CD4-positive, alpha-beta T cell treated with Interleukin-17A for 4 hours (primary cell): ENCODE results near the gene PIWIL4.
"Not testable (repeated sequence)": the region's sequence is repeated elsewhere in the genome, so short reads cannot be mapped to it uniquely, and the experiment has no call there.

Experiments
- DNase-seq: peaks from one replicate; pipeline ENCODE4 v3.0.0-alpha.2; 2020; ENCODE audit warnings: mixed read lengths

The PIWIL4 gene

DNA sequence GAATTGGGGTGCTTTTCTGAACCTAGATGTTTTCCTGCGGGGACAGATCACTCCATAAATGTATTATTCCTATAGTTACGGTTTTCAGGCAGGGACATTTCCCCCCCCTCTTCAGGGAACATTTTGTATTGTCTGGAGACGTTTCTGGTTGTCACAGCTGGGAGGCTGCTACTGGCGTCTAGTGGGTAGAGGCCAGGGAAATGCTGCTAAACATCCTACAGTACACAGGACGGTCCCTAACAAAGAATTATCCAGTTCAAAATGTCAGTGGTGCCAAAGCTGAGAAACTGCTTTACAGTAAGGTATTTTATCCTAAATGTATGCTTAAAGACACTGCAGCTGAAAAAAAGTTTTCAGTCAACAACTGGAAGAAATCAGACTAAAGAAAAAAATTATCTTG is 19.4 kb downstream of the PIWIL4 start:
- DNase-seq, result no peak

DNA sequence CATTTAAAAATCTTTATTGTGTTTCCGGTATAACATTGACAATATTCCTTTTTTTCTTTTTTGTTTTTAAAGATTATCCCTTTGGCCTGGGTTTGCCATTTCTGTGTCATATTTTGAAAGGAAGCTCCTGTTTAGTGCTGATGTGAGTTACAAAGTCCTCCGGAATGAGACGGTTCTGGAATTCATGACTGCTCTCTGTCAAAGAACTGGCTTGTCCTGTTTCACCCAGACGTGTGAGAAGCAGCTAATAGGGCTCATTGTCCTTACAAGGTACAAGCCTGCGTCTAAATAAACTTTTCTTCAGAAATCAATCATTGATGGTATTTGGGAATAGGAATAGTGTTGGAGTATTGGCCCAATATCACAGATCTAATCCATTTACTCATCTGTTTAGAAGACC is 19.8 kb downstream of the PIWIL4 start:
- no peak for DNase-seq

DNA sequence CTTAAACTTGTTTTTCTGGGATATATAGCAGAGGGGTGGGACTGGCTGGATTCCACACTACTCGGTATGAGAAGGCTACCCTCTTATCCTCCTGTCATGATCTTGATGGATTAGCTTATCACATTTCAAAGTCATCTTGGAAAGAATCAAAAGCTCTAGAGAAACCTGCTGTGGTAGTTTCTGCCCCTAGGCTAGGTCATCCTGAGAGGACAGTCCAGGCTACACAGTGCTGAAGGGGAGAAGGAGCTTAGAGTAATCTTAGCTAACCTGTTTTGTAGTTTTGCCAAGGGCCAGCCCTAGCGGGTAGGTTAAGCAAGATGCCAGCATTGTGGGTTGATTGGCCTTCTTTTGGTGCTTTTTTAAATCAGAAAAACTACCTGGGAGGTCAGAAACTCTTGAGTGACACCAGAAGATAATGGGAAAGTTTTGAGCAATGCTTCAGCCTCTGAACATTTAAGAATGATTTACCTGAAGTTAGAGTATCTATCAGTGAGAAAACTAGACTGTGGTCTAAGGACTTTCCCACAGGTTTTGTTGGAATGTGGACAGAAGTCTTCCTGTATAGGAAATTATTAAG is 21.3 kb downstream of the PIWIL4 start:
- no peak for DNase-seq

DNA sequence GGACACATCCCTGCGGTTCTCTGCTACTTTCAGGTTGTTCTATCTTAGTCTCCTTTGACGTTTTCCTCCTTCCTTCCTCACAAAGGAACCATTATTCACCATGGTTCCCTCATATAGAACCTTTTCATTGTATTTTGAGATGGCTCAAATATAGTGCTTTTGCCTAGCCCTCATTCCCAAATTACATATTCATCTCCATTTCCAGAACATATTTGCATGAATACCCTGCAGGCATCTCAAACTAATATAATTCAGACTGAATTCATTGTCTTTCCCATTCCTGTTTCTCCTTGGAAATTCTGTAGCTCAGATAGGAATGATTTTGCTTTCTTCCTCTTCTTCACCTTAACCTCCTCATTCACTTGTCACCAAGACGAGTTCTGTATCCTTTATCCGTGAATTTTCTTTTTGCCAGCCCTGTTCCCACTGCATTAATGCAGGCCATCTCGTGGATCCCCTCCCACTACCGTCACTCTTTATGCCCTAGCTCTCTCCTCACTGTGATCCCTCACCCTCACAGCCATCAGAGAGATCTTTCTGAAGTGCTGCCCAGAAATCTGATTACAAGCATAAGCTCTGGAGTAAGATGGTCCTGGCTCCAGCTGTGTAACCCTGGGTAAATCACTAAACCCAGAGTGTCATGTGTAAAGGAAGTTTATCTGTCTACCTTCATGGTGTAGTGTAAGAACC is 23.3 kb downstream of the PIWIL4 start:
- no peak for DNase-seq

DNA sequence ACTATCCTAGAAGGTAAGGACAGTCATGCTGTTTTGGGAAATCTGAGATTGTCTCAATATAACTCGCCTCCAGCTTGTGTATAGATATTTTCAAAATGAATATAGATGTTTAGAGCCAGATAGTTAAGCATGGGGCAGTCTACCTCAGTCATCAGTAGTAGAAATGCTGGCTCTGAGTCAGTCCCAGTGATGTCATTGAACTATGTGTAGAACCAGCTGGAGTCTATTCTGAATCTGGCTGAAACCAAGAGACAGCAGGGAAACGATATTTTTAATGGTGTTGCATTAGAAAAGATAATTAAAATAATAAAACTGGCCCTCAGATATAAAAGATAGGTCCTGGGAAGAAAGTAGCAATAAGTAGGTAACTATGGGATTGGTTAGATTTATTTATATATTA is 25.9 kb downstream of the PIWIL4 start:
- DNase-seq, result no peak

DNA sequence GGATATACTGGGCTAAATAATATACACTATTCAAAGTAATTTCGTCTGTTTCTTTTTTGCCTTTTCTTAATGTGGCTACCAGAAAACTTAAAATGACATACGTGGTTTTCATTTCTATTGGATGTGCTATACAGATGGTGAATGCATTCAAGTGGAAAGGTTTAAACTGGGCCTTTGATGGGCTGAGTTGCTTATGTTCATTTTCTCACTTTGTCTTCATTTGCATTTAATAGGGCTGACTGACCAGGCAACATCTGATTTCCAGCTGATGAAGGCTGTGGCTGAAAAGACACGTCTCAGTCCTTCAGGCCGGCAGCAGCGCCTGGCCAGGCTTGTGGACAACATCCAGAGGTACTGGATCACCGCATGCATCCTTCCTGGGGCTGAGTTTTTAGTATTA is 27.9 kb downstream of the PIWIL4 start:
- DNase-seq, result no peak

DNA sequence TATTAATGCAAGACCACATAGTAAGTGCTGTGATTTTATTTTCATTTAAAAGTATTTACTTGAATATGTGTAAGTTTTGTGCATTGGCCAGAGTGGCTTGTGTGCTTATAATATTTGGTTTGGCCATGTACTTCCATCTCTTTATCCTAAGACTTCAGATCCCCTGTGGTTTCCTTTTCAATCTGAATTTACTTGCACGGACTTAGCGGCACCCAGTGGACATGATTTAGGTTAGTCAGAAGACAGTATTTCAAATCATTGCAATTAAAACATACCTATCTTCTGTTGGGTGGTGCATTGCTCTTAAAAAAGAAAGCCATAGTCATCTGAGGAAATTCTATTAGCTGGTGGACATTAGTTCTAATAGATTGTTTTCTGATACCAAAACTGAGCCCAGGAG is 30.7 kb downstream of the PIWIL4 start:
- DNase-seq, result no peak

DNA sequence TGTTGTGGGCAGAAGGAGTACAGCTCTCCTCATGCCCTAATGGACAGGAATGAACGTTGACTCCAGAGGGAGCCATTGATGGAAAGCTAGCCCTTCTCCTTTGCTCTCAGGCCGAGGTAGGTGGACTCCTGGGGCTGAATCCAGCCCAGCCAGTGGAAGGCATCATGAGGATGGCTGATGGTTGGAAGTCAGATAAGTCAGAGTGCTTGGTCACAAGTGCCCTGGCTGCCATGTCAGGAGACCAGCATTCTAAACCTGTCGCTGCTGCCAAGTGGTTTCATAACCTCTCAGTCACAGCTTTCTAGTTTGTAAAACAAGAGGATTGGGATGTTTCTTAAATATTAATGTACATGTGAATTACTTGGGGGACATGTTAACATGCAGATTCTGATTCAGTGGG is 32.3 kb downstream of the PIWIL4 start:
- DNase-seq, result no peak

DNA sequence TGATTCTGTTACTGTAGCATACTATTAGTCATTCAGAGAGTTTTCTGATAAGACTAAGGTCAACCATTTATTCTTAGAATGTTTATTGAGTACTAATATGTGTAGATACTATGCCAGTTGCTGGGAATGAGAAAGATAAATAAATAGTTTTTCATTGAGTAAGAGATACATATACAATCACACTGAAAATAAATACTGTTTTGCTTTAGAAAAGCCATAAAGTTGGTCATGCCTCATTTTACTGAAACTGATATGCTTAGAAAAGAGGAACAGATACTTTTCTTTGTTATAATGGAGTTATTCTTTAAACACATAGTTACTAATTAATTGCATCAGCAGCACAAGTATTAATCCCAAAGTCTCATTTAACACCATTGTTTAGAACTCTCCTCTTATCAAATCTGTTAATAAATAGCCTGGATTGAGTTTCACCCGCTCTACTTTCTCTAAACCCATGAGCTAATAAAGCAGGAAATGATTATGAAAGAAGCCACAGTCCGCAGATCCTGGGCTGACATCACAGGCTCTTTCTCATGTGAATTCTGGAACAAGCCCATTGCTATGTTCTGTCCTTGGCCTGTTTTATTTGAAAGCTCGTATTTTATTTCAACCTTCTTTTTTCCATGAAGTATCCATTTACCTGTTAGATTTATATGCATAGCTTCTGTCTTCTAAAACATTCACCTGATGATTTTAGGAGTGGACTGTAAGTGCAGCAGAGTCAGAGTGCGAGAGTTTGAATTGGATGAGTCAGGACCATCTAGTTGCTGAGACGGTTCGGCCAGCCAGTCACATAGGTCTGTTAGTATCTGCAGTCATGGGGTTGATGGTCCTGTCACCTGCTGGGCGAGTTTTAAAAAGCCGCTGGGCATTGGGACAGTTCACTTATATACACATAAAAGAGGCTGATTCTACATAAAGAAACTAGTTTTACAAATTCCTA is 35.5 kb downstream of the PIWIL4 start:
- DNase-seq, result no peak

DNA sequence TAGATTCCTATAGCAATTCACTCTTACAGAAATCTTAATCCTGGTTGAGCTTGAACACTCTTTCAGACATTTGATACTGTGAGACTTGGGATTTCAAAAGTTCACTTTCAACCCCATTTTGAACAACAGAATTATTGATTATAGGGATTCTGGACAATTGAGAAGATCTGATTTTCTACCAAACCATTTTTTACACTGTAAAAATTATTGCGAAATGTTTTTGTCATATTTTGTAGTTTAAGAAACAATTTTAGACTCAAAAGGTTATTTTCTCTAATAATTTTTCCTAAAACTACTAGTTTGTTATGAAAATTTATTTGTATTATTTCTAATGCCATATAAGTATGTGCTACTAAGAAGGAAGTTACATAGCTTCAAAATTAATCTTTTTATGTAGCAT is 36.4 kb downstream of the PIWIL4 start:
- no peak for DNase-seq

DNA sequence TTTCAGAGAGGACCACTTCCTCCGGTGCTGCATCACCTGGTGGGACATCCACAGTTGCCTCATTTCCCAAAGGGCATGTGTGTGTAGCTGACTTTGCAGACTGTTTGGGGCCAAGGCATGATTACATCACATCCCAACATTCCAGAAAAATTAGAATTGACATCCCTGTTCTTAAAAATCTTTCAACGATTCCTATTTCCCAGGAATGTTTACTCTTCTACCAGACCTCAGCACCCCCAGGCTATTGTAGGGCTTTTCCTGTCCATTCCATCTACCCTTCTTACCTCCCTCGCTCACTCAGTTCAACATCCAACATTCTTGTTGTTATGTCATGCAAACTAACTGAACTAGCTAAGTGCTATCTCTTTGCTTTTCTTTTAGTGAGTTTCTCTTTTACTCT is 37.3 kb downstream of the PIWIL4 start:
- no peak for DNase-seq

DNA sequence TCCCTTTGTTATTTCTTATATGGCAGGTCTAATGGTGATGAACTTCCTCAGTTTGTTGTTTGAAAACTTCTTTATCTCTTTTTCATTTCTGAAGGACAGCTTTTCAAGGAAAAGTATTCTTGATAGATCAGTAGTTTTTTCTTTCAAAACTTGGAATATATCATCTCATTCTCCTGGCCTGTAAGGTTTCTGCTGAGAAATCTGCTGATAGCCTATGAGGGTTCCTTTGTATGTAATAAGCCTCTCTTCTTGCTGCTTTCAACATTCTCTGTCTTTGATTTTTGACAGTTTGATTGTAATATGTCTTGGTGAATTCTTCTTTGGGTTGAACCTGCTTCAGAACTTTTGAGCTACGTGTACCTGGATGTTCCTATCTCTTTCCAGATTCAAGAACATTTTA is 46.0 kb downstream of the PIWIL4 start:
- no peak for DNase-seq

DNA sequence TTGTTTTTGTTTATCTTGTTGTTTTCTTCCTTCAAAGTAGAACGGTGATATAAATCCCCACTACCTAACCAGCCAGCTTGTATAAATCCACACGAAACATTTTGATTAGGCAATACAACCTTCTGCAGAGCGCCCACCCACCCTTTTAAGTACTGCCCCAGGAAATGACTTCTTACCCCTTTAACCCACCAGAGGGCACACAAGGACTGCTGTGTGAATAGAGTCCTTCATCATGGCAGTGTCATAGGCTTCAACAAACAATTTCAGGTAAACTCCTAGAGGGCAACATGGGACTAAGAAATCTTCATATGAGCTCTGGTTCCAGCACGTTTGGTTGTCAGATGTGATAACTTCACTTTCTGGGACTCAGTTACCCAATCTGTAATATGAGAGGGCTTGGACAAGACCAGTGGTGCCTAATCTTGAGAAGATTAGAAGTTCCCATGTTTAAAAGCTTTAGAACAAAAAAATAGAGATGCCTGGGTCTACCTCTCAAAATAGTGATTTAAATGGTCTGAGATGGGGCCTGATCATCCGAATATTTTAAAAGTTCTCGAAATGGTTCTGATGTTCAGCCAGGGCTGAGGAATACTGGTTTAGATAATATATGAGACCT is 56.1 kb downstream of the PIWIL4 start:
- peak; percentile 42 for DNase-seq

DNA sequence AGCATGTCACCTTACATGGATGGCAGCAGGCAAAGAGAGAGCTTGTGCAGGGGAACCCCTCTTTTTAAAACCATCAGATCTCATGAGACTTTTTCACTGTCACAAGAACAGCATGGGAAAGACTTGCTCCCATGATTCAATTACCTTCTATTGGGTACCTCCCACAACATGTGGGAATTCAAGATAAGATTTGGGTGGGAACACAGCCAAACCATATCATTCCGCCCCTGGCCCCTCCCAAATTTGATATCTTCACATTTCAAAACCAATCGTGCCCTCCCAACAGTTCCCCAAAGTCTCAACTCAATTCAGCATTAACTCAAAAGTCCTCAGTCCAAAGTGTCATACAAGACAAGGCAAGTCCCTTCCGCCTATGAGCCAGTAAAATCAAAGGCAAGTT is 58.3 kb downstream of the PIWIL4 start:
- not testable (repeated sequence) for DNase-seq

DNA sequence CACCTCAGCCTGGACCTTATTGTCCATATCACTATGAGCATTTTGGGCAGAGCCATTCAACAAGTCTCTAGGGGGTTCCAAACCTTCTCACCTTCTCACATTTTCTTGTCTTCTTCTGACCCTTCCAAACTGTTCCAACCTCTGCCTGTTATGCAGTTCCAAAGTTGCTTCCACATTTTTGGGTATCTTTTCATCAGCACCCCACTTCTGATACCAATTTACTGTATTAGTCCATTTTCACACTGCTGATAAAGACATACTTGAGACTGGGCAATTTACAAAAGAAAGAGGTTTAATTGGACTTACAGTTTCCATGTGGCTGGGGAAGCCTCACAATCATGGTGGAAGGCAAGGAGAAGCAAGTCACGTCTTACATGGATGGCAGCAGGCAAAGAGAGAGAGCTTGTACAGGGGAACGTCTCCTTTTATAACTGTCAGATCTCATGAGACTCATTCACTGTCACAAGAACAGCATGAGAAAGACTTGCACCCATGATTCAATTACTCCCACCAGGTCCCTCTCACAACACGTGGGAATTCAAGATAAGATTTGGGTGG is 59.9 kb downstream of the PIWIL4 start:
- DNase-seq, result not testable (repeated sequence)

DNA sequence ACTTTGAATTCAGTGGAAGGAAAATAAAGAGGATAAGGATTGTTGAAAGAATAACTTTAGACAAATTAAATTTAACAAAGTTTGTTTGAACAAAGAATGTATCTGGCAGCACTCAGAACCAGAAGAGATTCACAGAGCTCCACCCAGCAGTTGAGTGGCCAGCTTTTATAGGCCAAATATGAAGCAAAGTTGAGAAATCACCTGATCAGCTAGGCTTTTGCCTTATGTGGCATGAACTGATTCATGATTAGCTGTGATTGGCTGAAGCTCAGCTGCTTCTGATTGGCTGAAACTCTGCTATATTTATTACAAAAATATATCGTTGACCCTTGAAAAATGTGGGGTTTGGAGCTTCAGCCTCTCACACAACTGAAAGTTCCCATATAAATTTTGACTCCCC is 62.6 kb downstream of the PIWIL4 start:
- DNase-seq, result no peak

DNA sequence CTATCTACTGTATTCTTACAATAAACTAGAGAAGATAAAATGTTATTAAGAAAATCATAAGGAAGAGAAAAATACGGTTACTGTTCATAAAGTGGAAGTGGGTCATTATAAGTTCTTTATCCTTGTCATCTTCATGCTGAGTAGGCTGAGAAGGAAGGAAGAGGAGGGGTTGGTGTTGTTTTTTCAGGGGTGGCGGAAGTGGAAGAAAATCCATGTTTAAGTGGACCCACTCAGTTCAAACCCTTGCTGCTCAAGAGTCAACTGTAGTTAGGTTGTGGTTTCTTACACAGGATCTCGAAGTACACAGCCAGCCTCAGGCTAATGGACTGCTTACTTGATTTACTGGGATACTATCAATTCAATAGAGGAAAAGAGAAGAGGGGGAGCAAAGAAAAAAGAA is 63.1 kb downstream of the PIWIL4 start:
- DNase-seq, result no peak

DNA sequence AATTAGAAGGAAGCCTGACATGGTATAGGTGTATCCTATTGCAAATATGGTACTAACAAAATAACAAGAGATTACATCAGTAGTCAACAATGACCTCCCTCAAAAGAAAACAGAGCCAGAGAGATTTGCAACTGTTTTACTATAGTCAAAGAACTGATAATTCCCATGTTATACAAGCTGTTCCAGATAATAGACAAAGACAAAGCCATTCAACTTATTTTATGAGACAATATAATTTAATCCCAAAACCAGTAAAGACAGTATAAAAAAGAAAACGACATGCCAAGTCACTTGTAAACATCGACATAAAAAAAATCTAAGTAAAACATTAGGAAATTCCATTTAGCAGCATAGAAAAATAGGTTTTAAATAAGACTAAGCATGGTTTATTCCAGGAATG is 65.2 kb downstream of the PIWIL4 start:
- no peak for DNase-seq

DNA sequence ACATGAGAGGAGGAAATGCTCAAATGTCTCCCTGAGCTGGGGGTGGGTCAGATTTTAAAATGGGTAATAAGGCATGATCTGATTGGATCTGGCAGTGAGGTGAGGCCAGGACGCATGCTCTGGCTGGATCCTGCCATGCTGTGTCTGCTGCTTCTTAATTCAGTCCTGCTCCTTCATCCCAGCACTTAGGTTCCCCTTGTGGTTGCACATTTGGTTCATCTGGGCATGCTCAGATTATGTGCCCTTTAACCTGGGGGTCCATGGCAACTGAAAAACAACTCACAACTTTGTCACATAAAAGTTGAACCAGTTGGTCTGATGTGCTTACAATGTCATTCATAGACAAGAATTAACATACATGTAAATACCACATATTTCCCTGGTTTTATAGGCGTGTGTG is 67.9 kb downstream of the PIWIL4 start:
- no peak for DNase-seq

DNA sequence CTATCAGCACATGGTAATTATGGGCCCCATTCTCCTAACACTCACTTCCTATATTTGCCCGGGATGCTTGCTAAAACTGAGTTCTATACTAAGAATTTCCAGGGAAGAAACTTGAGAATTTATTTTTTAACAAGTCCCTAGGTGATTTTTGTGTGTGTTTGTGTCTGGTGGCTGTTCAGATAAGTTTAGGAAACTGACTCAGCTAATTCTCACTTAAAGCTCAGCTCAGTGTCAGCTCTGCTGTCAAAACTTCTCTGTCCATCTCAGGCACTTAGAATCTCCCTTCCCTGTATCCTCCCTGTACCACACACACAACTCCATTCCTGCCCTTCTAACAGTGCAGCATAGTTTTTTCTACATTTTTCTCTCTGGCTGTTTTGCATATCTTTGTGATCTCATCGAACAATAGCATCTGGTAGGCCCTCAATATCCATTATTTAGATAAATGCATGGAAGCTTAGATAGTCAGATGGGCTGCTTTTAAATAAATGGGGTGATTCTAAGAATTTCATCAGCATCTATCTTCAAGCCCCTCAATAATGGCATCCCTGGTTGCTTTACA is 69.3 kb downstream of the PIWIL4 start:
- DNase-seq, result no peak

DNA sequence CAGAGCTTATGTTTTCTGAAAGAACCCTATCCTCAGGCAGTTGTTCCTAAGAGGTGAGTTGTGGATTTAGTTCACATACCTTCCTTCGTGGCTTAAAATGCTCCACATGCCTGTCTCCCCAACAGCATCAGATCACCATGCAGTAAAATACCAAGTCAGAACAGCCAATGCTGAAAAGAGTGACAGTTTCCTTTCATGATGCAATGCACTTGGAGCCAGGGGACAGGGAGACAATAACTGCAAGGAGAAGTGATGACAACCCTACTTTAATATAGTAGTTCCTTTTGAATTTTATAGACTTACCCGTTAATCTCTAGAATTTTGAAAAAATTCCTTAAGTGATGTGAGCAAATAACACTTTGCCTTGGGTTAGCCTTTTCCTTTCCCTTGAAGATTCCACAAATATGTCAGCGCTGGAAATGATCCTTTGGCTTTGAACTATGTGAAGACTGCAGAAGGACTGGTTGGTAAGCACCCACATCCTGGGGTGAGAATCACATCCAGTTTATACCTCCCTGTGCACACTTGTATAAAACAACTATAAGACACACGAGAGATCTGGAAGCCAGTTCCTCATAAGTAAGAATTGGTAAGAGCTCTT is 71.2 kb downstream of the PIWIL4 start:
- no peak for DNase-seq

DNA sequence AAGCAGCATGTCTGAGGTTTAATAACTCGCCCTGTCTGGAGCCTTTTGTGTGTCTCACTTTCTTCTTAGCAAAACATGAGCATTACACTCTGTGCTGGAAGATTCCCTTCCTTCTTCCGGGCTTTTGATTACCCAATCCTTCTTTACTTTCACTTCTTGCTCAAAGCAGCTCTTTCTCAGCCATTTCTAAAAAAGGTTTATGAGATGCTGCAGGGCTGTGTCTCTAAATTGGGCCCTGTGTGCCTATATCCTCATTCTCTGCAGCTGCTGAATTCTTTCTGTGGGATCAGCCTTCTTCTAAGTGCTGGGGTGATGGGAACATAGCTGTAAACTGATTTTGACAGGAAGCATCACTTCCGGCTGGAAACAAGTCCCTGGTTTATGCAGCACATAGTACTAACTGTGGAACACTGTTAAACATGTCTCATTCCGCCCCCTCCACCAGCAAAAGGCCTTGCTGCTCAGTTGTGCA is 71.8 kb downstream of the PIWIL4 start:
- no peak for DNase-seq
